GM11168 (cell line): ENCODE data around the gene KIAA1217.

Experiments
- in situ Hi-C: fragments of 300-500 bp; cut with MboI; formaldehyde crosslinking; loops from one replicate; pipeline ENCODE4 v1.12.0; 2022; ENCODE audit warnings: low sequenced_read_pairs; ENCODE audit not compliant: unreplicated experiment

Gene KIAA1217

GRCh38 chr10:24207781-24208611 lies 942 bp upstream of the KIAA1217 start:
- in situ Hi-C loops: no loop called here

GRCh38 chr10:24209432-24209771 lies 464 bp downstream of the KIAA1217 start:
- in situ Hi-C loops: no loop called here

DNA sequence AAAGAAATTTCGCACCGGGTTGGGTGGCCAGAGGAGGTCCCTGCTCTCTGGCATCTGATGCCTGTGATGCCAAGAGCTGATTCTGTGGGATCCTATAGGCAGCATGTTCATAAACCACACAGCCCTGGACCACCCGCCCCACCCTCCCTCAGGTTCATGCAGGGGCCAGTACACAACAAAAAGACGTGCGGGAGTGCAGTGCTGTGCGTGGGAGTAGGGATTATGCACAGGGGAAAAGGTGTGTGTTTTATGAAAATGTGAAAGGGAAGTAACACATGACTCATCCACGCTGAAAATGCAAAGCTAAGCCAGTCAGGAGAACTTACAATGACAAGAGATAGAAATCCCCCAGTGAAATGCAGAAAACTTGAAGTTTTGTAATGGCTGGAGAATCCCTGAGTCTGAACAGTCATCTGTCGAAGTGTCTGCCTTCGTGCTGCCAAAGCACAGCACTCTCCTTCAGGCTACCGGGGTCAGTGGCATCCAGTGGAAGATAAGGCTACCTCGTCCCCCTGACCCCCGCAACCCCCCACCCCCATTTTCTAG lies 1.1 kb downstream of the KIAA1217 start:
- in situ Hi-C loops: no loop called here

DNA sequence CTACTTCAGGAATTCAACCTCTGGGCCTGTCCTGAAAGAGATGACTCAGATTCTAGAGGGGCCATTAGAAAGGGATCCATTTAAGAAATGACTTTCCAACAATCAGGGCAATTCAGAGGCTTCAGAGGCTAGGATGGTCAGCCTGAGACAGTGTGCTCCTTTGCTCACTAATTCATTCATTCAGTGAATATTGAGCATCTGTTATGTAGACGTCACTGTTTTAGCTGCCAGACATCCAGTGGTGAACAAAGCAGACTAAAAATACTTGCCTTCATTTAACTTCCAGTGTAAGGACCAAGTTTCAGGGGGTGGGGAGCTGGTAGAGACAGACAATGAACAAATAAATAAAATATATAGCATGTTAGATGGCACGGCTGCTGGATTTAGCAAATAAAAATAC lies 1.6 kb downstream of the KIAA1217 start:
- in situ Hi-C loops: no loop called here

DNA sequence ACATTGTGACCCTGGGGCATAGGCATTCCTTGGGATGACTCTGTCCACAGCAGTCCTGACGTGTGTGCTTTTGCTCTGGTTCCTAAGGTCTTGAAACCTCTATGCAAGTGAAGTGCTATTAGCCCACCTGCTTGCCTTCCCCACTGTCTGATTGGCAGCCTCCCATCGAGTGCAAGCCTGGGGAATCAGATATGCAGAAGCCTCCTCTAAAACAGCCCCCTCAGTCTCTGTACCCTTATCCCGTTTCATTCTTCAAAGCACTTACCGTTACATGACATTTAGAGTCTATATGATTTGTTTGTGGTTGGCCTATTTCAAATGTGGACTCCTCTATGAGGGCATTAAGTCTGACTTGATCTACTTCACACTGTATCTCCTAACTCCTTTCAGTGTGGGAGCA lies 4.3 kb downstream of the KIAA1217 start:
- in situ Hi-C loops: no loop called here

- in situ Hi-C loops: no loop called here
These were observed 4.9 kb downstream of the KIAA1217 start for GRCh38 chr10:24213881-24214280.

DNA sequence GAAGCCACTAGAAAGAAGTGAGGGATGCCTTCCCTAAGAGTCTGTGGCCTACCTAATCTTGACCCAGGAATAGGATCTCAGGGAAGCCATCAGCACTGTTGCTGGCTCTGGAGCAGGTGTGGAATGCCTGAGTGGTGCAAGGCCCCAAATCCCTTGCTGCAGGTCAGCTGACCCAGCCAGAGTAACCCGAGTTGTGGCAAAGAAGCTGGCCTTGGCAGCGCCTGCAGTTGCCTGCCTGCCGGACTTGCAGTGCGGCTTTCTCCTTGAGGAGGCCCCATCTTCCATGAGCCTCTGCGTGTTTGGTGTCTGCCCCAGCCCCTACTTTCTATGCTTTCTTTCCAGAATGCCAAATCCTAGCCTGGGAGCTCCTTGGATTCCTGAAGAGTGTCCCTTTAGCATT lies 5.8 kb downstream of the KIAA1217 start:
- in situ Hi-C loops: no loop called here

GRCh38 chr10:24215196-24215595 lies 6.3 kb downstream of the KIAA1217 start:
- in situ Hi-C loops: no loop called here

- in situ Hi-C loops: no loop called here
These were observed 6.7 kb downstream of the KIAA1217 start for GRCh38 chr10:24215603-24216002.

DNA sequence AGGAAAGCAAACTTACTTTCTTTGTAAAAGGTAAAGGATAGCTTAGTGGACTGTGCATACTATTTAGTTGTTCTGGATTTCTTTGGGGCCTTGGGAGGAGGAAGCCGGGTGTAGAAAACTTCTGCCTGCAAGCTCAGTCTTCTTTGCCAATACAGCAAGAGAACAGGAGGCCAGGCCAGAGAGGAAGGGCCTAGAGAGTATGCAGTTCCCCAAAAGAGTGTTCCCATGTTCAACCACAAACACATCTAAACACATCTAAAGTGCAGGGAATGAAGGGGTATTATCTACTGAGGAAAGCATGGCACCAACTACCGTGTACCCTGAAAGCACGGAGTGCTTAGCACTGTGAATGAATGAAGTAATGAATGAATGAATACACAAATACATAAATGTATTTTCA lies 11.0 kb downstream of the KIAA1217 start:
- in situ Hi-C loops: no loop called here

DNA sequence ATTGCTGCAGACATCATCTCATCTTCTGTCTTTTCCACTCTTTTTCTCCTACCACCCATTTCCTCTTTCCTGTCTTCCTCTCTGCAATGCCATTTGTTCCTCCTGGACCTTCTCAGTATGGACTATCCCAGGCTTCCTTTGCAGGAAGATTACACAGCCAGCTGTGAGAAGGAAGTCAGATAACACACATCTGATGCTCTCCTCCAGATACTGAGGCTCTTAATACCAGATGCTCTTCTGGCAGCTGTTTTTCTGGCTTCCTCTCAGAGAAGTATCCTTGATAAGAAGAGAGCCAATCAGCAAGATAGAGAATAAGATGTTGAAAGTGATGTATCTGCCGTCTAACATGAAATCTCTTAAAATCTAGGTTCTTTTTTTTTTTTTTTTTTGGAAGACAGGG lies 14.4 kb downstream of the KIAA1217 start:
- in situ Hi-C loops: no loop called here

GRCh38 chr10:24223953-24224352 lies 15.0 kb downstream of the KIAA1217 start:
- in situ Hi-C loops: no loop called here

- in situ Hi-C loops: no loop called here
These were observed 19.7 kb downstream of the KIAA1217 start for GRCh38 chr10:24228642-24229041.

DNA sequence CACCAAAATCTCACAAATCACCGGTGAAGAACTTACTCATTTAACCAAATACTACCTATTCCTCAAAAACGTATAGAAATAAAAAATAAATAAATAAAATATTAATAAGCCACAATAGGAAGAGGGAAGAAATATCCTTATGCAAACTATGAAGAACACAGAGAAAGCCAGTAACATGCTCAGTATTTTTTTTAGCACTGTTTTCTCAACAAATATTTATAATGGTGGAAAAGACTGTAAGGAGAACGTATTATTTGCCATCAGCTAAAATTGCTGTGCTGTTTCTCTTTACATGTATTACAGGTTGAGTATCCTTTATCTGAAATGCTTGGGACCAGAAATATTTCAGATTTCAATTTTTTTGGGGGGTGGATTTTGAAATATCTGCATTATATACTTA lies 21.0 kb downstream of the KIAA1217 start:
- in situ Hi-C loops: no loop called here

GRCh38 chr10:24231200-24231599 lies 22.3 kb downstream of the KIAA1217 start:
- in situ Hi-C loops: no loop called here

- in situ Hi-C loops: no loop called here
These were observed 25.8 kb downstream of the KIAA1217 start for GRCh38 chr10:24234784-24235183.

DNA sequence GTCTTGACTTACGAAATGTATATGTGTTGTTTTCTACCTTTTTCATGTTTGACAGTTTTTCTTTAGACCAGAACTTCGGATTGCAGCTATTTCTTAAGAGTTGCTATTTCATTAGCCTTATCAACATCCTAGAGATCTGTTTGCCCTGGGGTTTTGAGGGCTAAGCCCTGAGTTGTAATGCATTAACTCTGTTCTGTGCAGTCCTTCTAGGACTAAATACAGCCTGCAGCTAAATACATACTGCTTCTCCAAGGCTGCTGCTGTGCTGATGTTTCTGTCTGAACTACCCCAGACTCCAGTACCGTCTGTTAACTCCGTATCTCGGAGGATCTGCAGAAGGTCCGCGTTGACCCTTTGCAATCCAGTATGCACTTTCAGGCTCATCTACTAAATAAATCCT lies 26.5 kb downstream of the KIAA1217 start:
- in situ Hi-C loops: no loop called here

DNA sequence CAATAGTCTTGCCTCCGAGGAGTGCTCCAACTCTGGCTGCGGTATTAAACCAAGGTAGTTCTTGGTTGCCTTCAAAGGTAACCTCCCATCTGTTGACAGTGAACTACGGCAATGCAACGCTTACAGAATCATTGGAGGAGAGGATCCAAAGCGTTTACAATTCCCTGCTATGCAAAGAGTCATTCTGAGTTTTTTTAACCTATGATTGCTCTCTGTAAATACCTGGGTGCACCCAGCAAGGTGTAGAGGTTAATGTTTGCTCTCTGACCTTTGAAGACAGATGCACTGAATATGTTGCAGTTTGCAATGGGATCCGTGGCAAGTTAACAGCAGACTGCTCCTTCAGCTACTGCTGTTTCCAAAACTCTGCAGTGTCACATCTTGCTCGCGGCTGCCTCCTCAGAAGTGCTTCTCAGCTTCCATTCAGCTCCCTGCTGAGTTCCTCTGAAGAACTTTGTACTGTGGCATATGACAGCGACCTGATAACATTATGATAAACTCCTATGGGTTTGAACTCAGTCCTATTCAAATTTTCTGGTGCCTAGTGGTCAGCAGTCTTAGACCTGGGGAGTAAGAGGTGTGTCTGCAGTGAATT lies 29.0 kb downstream of the KIAA1217 start:
- in situ Hi-C loops: no loop called here

GRCh38 chr10:24238519-24239247 lies 29.7 kb downstream of the KIAA1217 start:
- in situ Hi-C loops: no loop called here

DNA sequence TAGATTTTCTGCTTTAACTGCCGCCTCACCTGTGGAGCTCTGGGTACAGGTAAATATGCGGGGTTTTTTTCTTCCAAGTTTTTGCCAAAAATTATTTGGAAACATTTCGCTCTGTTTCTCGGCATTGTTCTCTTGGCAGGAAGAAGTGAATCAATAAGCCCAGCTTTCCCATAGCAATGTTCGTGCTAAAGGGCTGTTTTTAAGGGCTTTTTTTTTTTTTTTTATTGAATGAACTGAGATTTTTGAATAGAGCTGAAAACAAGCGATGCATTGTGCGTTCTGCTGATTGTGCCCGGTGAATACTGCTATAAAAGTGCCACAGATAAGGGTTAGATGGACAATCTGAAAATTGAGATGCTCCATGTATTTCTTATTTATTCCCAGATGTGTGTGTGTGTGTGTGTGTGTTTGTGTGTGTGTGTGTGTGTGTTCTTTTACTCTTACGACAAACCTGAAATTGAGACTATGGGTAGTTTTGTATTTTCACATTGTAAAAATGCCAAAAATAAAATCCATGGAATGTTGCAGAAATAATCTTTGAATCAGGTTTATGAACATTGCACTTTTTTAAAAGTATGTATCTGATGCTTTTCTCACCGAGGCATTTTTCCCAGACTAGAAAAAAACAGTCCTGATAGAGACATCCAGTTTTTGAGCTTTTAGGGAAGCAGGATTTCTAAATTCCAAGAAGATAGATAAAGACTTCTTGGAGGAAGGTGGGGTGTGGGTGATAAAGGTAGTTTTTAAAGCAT lies 30.5 kb downstream of the KIAA1217 start:
- in situ Hi-C loops: no loop called here
